Renal pelvis (tissue), 4 donors: ENCODE measurements around the gene FNDC3B. TPM values are rescaled to one million over a fixed set of nuclear protein-coding genes. Genes with fewer than 3 reads are reported as not detected.
"Not testable (repeated sequence)": the region's sequence is repeated elsewhere in the genome, so short reads cannot be mapped to it uniquely, and the experiment has no call there.

Source experiments
- DNase-seq: peaks from one replicate; pipeline ENCODE4 v3.0.0-alpha.2; 2013
- polyA plus RNA-seq, 3 donors: library from polyadenylated mRNA; unstranded; fragments of 120-200 nt; gene quantifications; one replicate each; pipeline ENCODE4 v1.2.1, GENCODE V29; 2013; ENCODE audit not compliant: insufficient read length in 3 of 3

FNDC3B gene
- polyA plus RNA-seq, 3 donors: 52.8 to 61.6 (median 59.7) TPM

DNA sequence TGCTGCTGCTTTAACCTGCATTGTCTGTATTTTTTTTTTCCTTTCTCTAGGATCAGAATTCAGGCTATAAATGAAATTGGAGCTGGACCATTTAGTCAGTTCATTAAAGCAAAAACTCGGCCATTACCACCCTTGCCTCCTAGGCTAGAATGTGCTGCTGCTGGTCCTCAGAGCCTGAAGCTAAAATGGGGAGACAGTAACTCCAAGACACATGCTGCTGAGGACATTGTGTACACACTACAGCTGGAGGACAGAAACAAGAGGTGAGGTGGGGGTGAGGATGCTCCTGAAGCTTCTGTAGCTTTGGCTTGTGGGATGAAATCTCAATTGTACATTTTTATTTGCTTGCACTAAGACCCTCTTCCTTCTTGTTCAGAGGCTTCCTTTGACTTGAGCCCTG lies 323.2 kb downstream of the FNDC3B start:
- DNase-seq: no peak

DNA sequence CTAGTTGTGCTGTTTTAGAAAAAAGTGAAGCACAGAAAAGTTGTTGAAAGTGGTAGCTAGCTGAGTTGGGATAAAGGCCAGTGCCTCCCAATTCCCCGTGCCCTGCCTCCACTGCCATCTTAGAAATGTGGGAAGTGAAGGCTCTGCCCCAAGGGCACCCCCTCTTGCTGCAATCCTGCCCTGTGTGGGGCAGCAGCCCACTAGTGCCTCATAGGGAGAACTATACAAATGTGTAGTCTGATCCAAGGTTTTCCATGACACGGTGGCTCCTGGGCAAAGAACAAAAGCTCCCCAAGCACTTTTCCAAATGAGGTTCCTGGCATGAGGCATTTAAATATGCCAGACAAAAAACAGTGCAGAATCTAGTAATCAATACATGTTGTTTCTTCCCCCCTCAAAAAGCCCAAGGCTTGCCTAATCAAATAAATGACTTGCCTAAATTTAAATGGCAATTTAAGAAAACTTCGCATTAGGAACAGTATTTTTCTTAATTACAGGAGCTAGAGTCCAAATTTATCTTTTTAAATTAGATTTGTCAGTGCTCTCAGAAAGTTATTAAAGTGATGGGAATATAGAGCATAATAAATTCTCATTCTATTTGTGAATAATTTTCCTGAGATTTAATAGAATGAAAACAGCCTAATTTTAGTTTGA lies 325.1 kb downstream of the FNDC3B start:
- no peak for DNase-seq

DNA sequence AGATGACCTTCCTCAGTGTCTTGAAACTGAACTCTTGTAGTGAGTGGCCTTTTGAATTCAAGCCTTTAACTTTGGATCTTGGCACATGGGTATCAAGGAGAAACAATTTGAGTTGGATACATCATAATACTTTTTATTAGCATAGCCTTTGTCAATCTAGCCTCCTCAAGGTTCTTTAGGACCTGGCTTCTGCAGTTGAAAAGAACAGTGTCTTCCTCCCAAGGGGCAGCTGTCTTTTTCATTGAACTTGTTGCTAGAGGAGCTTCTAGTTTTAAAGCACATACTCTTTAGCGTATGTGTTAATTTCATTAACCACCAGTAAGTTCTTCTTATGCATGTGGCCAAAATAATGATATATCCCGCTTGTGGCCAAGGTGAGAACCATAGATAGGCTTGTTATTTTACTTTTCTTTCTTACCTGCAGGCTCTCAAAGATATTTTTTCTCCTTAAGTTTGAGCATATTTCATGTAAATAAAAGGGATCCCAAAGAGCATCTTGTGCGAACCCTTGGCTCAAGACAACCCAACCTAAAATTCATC lies 325.7 kb downstream of the FNDC3B start:
- DNase-seq: no peak

DNA sequence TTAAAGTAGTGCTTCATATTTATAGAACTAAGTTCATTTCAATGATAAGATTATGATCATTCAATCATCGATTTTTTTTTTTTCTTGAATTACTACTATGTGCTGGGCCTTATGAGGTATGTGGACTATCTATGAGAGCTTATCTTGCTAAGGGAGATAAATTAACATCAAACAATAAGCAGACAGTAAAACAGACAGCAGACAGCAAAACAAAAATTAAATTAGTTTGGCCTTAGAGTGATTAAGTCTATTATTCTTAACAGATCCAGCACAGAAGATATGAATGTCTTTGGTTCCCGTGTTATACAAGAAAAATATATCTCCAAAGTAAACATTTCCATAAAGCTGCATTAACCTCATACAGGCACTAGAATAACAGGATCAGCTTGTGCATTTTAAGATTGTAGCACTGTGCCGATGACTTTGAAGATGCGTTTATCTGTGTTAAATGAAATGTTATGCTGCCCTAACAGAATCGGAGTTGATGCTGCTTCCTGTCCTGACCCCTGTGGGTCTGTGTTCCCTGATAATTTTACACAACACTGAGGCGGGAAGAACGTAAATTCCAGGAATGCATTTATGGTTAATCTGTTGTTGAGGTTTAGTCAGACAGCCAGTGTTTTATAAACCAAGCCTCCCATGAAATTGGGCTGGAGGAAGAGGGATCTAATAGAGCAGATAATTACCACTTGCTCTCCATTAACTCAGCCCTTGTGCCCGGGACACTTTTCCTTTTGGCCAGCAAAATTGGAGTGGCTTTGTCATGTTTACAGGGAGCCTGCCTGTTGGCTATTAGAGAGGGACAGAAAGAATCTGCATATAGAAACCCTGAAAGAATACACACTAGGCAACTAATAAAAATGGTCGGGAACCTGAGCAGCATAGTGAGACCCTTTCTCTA lies 328.1 kb downstream of the FNDC3B start:
- DNase-seq: peak; percentile 14

DNA sequence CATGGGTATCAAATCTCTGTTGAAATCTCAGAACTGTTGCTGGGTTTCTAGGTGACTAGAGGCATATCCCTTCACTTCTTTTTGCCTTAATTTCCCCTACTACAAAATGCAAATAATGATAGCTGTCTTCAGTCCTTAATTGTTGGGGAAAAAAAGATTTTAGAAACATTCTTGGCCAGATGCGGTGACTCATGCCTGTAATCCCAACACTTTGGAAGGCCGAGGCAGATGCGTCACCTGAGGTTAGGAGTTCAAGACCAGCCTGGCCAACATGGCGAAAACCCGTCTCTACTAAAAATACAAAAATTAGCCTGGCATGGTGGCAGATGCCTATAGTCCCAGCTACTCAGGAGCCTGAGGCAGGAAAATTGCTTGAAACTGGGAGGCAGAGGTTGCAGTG lies 329.2 kb downstream of the FNDC3B start:
- DNase-seq: not testable (repeated sequence)

DNA sequence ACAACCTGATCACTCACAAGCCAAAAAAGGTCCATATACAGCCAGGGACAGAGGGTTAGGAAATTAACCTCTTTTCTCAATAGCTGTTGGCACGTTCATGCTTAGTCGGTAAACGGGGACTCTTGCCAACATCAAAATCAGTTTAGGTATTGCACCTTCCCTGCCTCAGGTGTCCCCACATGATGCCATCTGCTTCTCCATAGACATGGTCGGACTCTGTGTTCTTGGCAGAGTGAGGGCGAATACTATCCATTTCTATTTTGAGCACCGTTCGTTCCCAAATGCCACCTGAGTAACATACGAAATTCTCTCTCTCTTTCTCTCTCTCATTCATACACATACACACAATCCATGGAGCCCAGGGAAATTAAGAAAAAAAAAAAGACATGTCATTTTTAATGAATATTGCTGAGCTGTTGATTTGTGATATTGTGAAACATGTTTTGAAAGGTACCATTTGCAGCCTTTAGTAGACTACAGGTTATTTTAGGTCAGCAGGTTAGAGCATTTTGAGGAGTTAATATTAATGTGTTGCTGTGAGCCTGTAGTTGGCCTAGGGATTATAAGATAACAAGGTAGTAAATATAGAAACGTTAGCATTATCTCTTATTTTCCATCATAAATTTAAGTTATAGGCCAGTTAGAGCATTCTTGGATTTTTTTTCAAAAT lies 330.3 kb downstream of the FNDC3B start:
- DNase-seq: no peak

DNA sequence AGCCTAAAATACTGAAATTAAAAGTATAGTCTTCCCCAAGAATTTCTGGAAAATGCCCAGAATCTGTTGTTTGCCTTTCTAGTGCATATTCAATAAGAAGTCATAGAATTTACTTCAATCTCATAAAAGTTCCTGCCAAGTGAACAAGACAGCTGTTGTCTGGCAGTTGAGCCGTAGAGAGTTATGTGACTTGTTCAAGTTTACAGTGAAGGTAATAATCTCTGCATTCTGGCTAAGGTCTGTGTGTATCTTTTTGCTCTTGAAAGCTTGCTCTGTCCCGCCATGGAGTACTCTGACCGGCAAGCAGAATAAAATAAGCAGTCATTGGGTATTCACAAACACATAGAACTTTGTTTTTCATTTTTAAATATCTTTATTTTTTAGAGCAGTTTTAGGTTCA lies 331.0 kb downstream of the FNDC3B start:
- DNase-seq: no peak

DNA sequence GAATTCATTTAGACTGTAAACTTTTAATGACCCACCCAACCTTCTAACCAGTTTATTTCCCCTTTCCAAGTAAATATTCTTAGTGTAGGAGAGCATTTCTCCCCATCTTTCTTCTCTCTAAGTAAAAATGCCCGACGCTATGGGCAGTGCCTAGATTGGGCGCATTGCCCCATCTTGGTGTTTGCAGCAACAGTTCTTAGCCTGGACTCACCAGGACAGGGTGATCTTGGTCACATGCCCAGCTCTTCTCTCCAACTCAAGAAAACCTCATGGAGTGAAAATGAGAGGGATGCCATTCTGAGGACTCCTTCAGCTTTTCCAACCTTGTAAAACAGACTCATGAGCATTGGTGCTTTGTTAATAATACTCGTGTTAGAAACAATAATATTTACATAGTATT lies 332.2 kb downstream of the FNDC3B start:
- DNase-seq: no peak

DNA sequence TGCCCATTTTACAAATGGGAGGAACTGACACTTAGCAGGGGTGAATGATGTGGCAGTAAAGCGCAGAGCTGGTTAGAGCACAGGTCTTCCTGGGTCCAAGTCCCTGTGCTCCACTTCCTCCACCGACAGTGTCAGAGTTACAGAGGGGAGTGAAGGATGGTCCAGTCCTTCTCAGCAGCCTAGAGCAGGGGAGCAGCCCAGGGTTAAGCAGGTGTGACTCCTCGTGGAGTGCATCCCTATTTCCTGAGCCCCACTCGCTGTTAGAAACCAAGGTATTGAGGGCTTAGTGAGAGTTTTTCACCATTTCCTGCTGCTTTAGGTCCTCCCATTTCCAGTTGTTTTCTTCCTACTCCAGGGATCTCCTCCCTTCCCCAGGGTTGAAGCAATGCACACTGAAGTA lies 333.5 kb downstream of the FNDC3B start:
- no peak for DNase-seq

DNA sequence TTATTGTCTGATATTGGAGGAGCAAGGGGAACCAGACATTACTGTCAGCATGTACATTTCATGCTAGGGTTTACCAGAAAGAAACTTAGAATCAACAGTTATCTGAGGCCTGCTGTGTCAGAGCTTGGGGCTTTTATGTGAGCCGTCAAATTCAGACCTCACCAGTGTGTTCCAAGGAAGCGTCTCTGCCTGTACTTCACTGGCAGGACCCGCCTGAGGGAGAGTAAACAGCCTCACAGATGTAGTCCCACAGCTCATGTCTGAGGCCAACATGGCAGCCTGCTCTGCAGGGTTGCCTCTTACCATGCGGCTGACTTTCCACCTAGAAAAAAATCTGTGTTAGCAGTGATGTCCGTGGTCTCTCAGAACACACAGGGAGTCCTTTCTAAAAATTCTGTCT lies 334.5 kb downstream of the FNDC3B start:
- DNase-seq: no peak

DNA sequence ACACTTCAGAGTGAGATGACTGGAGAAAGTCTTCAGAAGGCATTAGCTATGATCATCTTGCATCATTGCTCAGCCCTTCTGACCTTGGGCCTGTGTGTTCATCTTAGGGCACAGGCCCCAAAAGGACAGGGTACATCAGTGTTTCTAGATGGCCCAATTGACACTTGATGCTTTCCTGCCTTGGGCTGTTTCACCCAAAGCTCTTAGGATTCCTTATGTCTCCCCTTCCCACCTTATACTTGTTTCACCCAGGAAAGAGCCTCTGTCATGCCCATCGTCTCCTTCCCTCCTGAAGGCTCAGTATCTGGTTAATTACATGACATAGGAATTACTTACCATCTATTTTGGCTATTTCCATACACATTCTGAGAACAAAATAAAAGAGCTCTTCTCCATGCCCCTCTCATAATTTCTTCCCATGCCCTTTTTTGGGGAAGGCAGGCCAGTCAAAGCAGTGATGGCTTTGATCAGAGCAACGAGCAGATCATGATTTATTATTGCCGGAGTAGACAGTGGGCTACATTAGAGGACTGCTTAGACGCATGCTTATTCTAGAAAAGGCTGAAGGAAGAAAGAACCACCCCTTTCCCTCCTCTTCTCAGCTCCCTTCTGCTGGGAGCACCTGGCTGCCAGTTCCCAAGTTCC lies 335.9 kb downstream of the FNDC3B start:
- no peak for DNase-seq

DNA sequence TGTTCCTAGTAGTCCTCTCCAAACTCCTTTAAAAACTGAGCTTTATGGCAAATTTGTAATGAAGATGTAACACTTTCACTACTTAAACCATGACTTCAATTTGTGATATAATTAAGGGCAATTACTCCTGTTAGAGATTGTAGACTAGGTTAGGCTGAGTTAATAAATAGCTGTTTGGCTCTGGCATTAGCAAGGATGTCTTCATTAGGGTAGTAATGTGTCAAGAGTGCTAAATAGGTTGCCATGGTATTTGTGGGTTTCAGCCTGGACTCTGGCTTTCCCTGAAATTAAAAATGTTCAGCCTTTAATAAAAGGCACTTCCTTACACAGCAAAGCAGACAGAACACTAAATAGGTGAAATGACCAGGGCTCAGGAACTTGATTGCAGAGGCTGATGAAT lies 337.0 kb downstream of the FNDC3B start:
- DNase-seq: peak; percentile 12

DNA sequence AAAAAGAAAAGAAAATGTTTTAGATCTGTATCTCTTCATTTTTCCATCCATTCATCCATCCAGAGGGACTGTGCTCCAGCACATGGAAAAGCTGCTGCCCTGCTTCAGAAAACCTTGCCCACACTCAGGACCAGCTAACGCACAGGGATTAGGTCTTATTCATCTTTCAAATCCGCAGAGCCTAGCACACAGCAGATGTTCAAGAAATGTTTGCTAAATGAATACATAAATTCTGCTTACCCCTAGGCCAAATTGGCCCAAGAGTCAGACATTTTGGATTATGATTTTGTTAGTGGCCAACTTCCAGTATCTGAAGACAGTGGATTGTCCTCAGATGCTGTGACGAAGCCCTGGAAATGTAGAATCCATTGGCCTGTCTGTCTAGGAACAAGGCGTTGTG lies 337.5 kb downstream of the FNDC3B start:
- DNase-seq: no peak

DNA sequence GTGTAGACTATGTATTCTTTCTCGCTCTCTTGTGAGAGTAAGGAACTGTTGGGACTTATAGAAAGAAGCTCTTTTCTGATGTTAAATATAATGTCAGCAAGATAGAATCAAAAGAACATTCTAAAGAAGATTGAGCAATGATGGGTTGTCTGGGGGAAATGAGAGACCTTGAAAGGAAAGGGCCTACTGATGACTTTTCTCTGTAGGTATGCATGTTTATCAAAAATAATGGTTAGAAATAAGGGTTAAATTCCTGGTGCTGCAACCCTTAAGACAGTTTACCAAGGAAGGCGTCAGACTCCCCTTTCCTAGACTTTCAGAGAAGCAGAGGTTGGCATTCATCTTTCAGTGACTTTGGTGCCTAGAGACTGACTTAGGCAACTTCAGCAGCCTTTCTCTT lies 339.1 kb downstream of the FNDC3B start:
- no peak for DNase-seq

DNA sequence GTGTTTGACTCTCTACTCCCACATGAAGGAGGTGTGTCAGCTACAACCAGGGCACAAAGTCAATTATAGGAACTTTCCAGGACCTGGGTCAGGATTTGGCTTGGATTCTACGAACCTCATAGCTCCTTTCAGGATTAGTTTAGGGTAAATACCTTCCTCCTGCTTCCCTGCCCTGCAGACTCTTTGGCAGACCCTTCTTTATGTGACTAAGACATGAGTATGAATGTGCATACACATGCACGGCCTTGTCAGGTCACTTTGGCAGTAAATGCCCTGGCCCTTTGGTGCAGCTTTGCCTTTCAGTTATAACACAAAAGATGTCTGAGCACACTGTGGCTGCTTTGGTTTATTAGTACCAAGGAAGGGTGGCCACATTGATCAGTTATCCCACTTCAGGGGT lies 340.0 kb downstream of the FNDC3B start:
- no peak for DNase-seq

DNA sequence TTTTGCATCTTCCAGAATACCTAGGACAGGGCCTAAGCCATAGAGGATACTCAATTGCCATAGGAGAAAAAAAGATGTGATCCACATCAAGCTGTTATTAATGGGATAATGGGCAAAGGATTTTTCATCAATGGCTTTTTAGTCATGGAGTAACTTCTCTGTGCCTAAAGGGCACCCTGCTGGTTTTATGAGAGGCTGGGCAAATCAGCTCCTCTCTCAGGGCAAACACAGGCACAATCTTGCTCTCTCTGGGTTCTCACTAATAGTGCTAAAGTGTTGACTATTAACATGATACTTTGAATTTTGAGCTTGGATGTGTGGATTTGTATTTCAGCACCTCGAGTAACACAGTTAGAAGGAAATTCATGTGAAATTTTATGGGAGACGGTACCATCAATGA lies 341.3 kb downstream of the FNDC3B start:
- no peak for DNase-seq

DNA sequence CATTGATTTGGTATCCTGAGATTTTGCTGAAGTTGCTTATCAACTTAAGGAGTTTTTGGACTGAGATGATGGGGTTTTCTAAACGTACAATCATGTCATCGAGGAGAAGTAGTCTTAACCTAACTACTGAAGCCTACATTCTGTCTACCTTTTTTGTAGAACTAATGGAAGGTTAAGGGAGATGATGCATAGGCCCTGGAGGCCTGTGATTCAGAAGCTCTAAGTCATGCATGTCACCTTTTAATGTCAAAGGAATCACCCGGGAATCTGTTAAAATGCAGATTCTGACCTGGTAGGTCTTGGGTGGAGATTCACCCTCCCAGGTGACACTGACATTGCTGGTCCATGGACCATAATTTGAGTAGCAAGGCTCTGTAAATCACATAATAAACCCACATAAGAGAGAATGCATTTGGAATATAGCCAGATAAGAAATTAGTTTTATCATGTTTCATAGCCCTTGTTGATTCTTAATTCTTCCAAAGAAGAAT lies 344.0 kb downstream of the FNDC3B start:
- no peak for DNase-seq

DNA sequence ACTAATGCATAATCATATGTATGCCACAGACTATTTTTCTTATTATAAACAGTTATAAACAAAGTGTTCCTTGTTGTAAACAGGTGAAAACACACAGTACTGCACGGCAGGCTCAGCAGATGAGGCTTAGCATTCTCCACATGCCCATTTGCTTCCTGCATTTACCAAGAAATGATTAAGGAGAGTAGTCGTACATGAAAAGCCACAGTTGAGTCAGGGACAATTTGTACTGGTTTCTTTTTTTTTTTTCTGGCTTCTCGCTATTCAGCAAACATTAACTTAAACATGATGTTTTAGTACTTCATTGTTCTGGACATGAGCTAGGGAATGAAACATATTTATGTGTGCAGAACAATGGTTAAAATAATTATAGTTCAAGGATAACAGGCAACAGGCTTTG lies 345.5 kb downstream of the FNDC3B start:
- DNase-seq: no peak

DNA sequence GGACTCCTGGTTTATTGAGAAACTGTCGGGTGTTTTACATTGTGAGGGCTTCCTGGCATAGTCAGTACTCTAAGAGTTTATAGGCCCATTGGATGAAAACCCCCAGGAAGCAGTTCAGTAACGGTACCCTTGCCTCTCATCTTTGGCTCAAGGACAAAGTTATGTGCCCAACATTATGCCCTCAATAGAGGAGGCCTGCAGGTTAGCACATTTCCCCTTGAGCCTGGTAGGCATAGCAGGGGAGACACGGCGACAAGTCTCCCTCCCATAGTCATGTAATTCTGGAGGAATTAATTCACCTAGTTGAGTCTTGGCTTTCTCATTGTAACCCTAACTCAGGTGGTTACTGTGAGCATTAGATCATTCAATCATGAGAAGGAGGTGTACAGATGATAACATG lies 348.4 kb downstream of the FNDC3B start:
- no peak for DNase-seq

DNA sequence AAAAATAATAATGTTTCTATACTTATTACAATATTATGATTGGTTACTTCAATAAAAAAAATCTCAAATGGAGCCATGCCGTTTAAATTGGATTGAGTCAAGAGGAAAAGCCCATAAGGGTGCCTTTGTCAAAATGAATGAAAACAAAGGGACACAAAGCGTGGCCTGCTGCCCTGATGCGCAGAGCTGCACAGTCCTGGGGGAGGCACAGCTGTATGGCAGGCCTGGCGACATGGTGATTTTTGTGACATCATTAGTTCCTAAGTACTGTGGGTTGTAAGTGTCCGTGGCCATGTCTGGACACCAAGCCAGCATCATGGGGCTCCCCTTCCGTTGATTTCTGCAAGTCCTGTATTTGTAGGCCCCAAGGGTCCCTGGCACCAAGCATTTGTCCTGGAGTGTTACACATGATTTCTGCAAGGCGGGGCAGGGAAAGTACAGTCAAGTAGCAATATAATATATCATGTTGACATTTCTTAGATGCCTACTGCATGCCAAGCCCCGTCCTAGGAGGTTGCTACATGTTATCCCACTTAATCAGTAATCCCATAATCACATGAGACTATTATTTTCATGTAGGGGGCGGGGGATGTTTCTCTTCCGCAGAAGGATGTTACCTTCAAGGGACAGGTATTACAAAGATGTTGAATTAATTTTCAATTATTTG lies 349.2 kb downstream of the FNDC3B start:
- DNase-seq: no peak

DNA sequence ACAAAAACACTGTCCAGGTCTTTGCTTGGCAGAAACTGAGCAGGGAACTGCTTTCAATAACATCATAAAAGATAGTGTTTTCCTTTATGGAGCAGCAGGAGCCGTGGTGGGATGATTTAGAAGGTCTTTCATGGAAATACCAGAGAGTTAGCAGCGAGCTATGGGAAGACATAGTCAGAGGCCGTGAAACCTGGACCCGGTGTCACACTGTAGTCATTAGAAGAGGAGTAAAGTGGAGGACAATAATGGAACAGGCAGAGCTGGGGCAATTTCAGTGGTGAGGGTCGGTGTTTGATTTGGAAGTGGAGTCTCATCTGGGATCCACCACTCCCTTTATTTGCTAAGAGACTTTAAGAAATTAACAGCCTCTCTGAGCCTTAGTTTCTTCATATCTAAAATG lies 351.4 kb downstream of the FNDC3B start:
- DNase-seq: no peak
